SK-N-MC (cell line): ENCODE measurements around the gene ACMSD.

Experiments
- EZH2 ChIP-seq: fragments of 200-600 bp; sonication (generic); IDR thresholded peaks from one replicate; pipeline ENCODE4 v1.6.1; 2017; ENCODE audit warnings: antibody characterized with exemption
- POLR2AphosphoS5 ChIP-seq: IDR thresholded peaks from 2 replicates; pipeline ENCODE4 v1.6.1; 2012; ENCODE audit warnings: mild to moderate bottlenecking, low read depth, low read length, borderline replicate concordance

GRCh38 chr2:134927195-134927594 lies 88.8 kb downstream of the ACMSD start:
- TF ChIP-seq POLR2AphosphoS5 (no peak), EZH2 (no peak)
